ENCODE measurements around the gene DISC1. TPM values are rescaled to one million over a fixed set of nuclear protein-coding genes. Genes with fewer than 3 reads are reported as not detected.

Gene DISC1
- total and polyA plus RNA-seq, 2 of the 13 experiments (the other 11 are each of a cell fraction or from before 2014, with no cell fraction given) = 4.2 to 4.6 TPM

GRCh38 chr1:231768416-231768815 is 141.8 kb downstream of the DISC1 start:
- intact Hi-C loops (cut with micrococcal nuclease; ENCODE audit: unreplicated experiment) (no loop called here), in situ Hi-C loops (cut with HindIII; ENCODE audit: extremely low pct_ligation_motif_present, low pct_unique_long_range_greater_than_20kb) (loop anchor here (25.0 kb wide), 1 partner anchor 1469 kb away; no protein-coding TSS in a partner anchor)
- 68% methylated on average over 1 of the region's 1 CpG for WGBS (ENCODE audit: low lambda C conversion rate)

GRCh38 chr1:231770506-231771175 is 144.1 kb downstream of the DISC1 start:
- ATAC-seq (no peak), DNase-seq (ENCODE audit: low spot score) (no peak), FAIRE-seq (no peak)
- H3K9ac ChIP-seq (ENCODE audit: insufficient read depth, low read depth, low read length) = no peak overlapping the region
- H3K4me1 ChIP-seq (ENCODE audit: insufficient read depth, low read length) = no peaks in the 10 kb centered on the region
- in situ Hi-C loops (cut with HindIII; ENCODE audit: extremely low pct_ligation_motif_present, low pct_unique_long_range_greater_than_20kb) = loop anchor here (25.0 kb wide), 1 partner anchor 1467 kb away; no protein-coding TSS in a partner anchor
- no peaks in the 10 kb centered on the region for H3K9me3 ChIP-seq (ENCODE audit: low read length)
- no peak overlapping the region for H3K4me3 ChIP-seq (replicated peaks in 1 of 3; ENCODE audit: insufficient read depth in 1 of 3, low read depth in 2 of 3, low read length in 3 of 3)
- BruUV-seq (replicated peaks) = no TSS peak
- no peaks in the 10 kb centered on the region for H4K20me1 ChIP-seq (ENCODE audit: insufficient read depth, low read length)
- H3K27me3 ChIP-seq (ENCODE audit: control insufficient read depth in 1 of 2, insufficient read depth in 2 of 2, low read length in 2 of 2) = no peaks in the 10 kb centered on the region
- H2AFZ ChIP-seq (ENCODE audit: low read length) = no peak overlapping the region
- H3K27ac ChIP-seq (ENCODE audit: extremely low read length, insufficient read depth, low read length) = no peak overlapping the region
- CTCF ChIA-PET (ENCODE audit: low intra/inter-chr PET ratio, low total read pairs) = no interaction called here
- 92% methylated on average over 8 of the region's 8 CpGs for WGBS (ENCODE audit: low lambda C conversion rate)
- intact Hi-C loops (cut with micrococcal nuclease; ENCODE audit: unreplicated experiment) = no loop called here
- H3K79me2 ChIP-seq (ENCODE audit: insufficient read depth, low read length) = no peaks in the 10 kb centered on the region
- no peak overlapping the region for H3K4me2 ChIP-seq (ENCODE audit: low read depth, low read length)
- H3K36me3 ChIP-seq (replicated peaks in 1 of 2; ENCODE audit: control insufficient read depth in 1 of 2, insufficient read depth in 2 of 2, low read length in 2 of 2) = peaks cover 3 to 4% of the 10 kb centered on the region in 2 experiments; a peak in 2 of 5 replicates
- POLR2A ChIA-PET = no interaction called here
- TF ChIP-seq THYN1 (CRISPR knock-in tag; IDR thresholded peaks at IDR 0.05; ENCODE audit: borderline replicate concordance, low read depth) (no peak), HMGXB3 (CRISPR knock-in tag; IDR thresholded peaks at IDR 0.05; ENCODE audit: borderline replicate concordance) (no peak), CREB3 (CRISPR knock-in tag; IDR thresholded peaks at IDR 0.05) (no peak), ZNF17 (CRISPR knock-in tag; IDR thresholded peaks at IDR 0.05) (no peak), SRF (IDR thresholded peaks at IDR 0.05; ENCODE audit: low read depth, low read length) (no peak), ZNF503 (CRISPR knock-in tag; IDR thresholded peaks at IDR 0.05) (no peak), RORA (CRISPR knock-in tag; IDR thresholded peaks at IDR 0.05) (no peak), RARG (CRISPR knock-in tag; IDR thresholded peaks at IDR 0.05; ENCODE audit: low read depth) (no peak), CENPX (CRISPR knock-in tag; IDR thresholded peaks at IDR 0.05) (no peak), SP5 (CRISPR knock-in tag; IDR thresholded peaks at IDR 0.05; ENCODE audit: borderline replicate concordance, low read depth) (no peak)

More at GRCh38 chr1:231768416-231768815, 141.8 kb downstream of the DISC1 start:
- H3K27ac ChIP-seq (ENCODE audit: extremely low read length, insufficient read depth, low read length) = no peak overlapping the region
- no peaks in the 10 kb centered on the region for H4K20me1 ChIP-seq (ENCODE audit: insufficient read depth, low read length)
- H3K4me3 ChIP-seq (replicated peaks in 1 of 3; ENCODE audit: insufficient read depth in 1 of 3, low read depth in 2 of 3, low read length in 3 of 3) = no peak overlapping the region
- no peak overlapping the region for H2AFZ ChIP-seq (ENCODE audit: low read length)
- no peaks in the 10 kb centered on the region for H3K9me3 ChIP-seq (ENCODE audit: low read length)
- BruUV-seq (replicated peaks) = no TSS peak
- 0 out of 5 replicates have a peak, but pooled peaks cover 0 to 2% of the 10 kb centered on the region in 2 experiments for H3K36me3 ChIP-seq (replicated peaks in 1 of 2; ENCODE audit: control insufficient read depth in 1 of 2, insufficient read depth in 2 of 2, low read length in 2 of 2)
- H3K79me2 ChIP-seq (ENCODE audit: insufficient read depth, low read length) = no peaks in the 10 kb centered on the region
- H3K27me3 ChIP-seq (ENCODE audit: control insufficient read depth in 1 of 2, insufficient read depth in 2 of 2, low read length in 2 of 2) = no peaks in the 10 kb centered on the region
- ChIA-PET CTCF (ENCODE audit: low intra/inter-chr PET ratio, low total read pairs) (no interaction called here), POLR2A (no interaction called here)
- no peak for TF ChIP-seq ZNF431 (CRISPR knock-in tag; IDR thresholded peaks at IDR 0.05; ENCODE audit: borderline replicate concordance, low read depth)
- ATAC-seq (no peak), DNase-seq (ENCODE audit: low spot score) (no peak), FAIRE-seq (no peak)
- H3K9ac ChIP-seq (ENCODE audit: insufficient read depth, low read depth, low read length) = no peak overlapping the region
- H3K4me2 ChIP-seq (ENCODE audit: low read depth, low read length) = no peak overlapping the region
- H3K4me1 ChIP-seq (ENCODE audit: insufficient read depth, low read length) = no peaks in the 10 kb centered on the region
